K562 (cell line): ENCODE data around the gene CLDN11. TPM values are rescaled to one million over a fixed set of nuclear protein-coding genes. Genes with fewer than 3 reads are reported as not detected.
A peak's percentile ranks its signal among the peaks of the same experiment; 100 is the strongest.

Experiments
- ATAC-seq: fragments of 200-7000 bp; cut with Tn5 transposase; 3 replicates; pipeline ENCODE4 v1.9.1; 2020; ENCODE audit warnings: moderate library complexity
- BruUV-seq: library from RNA; stranded (reverse); fragments of 400-500 nt; replicated peaks from 2 replicates; lab custom pipeline; 2021; lab: Mats Ljungman, UMichigan
- CTCF ChIA-PET: fragments of 300-600 bp; formaldehyde crosslinking; extraction: SDS; loops from one replicate; lab custom pipeline; 2021; ENCODE audit warnings: low intra/inter-chr PET ratio; lab: Yijun Ruan, JAX
- POLR2A ChIA-PET: fragments of 300-600, 350-650 bp; sonication (Branson Sonifier 250); formaldehyde crosslinking; extraction: SDS; loops from one replicate; lab custom pipeline; 2021; ENCODE audit warnings: antibody characterized with exemption, inconsistent platforms; lab: Yijun Ruan, JAX
- DNase-seq, 4 experiments: peaks; one replicate each; pipeline versions ENCODE4 v3.0.0 to v3.0.0-alpha.2; 2011 to 2018; ENCODE audit warnings: low spot score in 3 of 4, mixed read lengths in 3 of 4; ENCODE audit errors: extremely low read depth in 1 of 4
- FAIRE-seq: peaks from 2 replicates; lab custom pipeline; 2011; peaks lifted over from hg19 to GRCh38; lab: Jason Lieb, UNC
- H2AFZ ChIP-seq: 2 replicates; pipeline ENCODE4 v1.6.0; 2011; ENCODE audit warnings: low read depth, low read length, control low read depth, inconsistent platforms
- H3K27ac ChIP-seq: fragments of 200-600 bp; 3 replicates; pipeline ENCODE4 v1.8.0; 2011; ENCODE audit warnings: low read depth, mild to moderate bottlenecking, control low read depth, inconsistent platforms, low read length, moderate library complexity, mixed read lengths; ENCODE audit errors: extremely low read depth
- H3K27me3 ChIP-seq, 2 experiments: fragments of 300-600 bp in 1 of 2; 2 replicates in 1 of 2; 3 replicates in 1 of 2; pipeline versions ENCODE4 v1.6.0 to v1.8.0; 2011; ENCODE audit warnings: inconsistent platforms in 2 of 2, low read length in 2 of 2, mild to moderate bottlenecking in 1 of 2, mixed read lengths in 1 of 2, moderate library complexity in 1 of 2; ENCODE audit not compliant: control insufficient read depth in 2 of 2, insufficient read depth in 2 of 2
- H3K36me3 ChIP-seq: fragments of 300-600 bp; 3 replicates; pipeline ENCODE4 v1.8.0; 2011; ENCODE audit warnings: mild to moderate bottlenecking, low read length, inconsistent platforms; ENCODE audit not compliant: control insufficient read depth, insufficient read depth
- H3K4me1 ChIP-seq, 2 experiments: fragments of 200-600 bp in 1 of 2; replicated peaks in 1 of 2; 2 replicates in 1 of 2; 3 replicates in 1 of 2; pipeline versions ENCODE4 v1.5.1 to v1.8.0; 2011; ENCODE audit warnings: inconsistent platforms in 2 of 2, low read length in 2 of 2, mild to moderate bottlenecking in 1 of 2, mixed read lengths in 1 of 2, moderate library complexity in 1 of 2; ENCODE audit not compliant: control insufficient read depth in 2 of 2, insufficient read depth in 2 of 2
- H3K4me2 ChIP-seq: 2 replicates; pipeline ENCODE4 v1.6.1; 2011; ENCODE audit warnings: low read length, control low read depth, inconsistent platforms, mixed read lengths; ENCODE audit not compliant: insufficient read depth
- H3K4me3 ChIP-seq: fragments of 200-600 bp; sonication (generic), shearing (Covaris generic); 2 replicates; pipeline ENCODE4 v1.5.1; 2016; ENCODE audit warnings: control low read depth, inconsistent platforms
- H3K79me2 ChIP-seq: fragments of 200-600 bp; 3 replicates; pipeline ENCODE4 v1.8.0; 2011; ENCODE audit warnings: low read length, inconsistent platforms; ENCODE audit not compliant: control insufficient read depth, insufficient read depth
- H3K9ac ChIP-seq, 2 experiments: 2 replicates each; pipeline versions ENCODE4 v1.6.0 to v1.6.1; 2011; ENCODE audit warnings: low read depth in 2 of 2, low read length in 2 of 2, control low read depth in 1 of 2, inconsistent platforms in 1 of 2, mild to moderate bottlenecking in 1 of 2, mixed read lengths in 1 of 2; ENCODE audit not compliant: insufficient read depth in 1 of 2
- H3K9me1 ChIP-seq: one replicate; pipeline ENCODE4 v1.6.0; 2011; ENCODE audit warnings: inconsistent platforms, mild to moderate bottlenecking, low read length, moderate library complexity; ENCODE audit not compliant: control insufficient read depth, insufficient read depth
- H3K9me3 ChIP-seq: replicated peaks from 2 replicates; pipeline ENCODE4 v1.5.1; 2011; ENCODE audit warnings: low read depth, low read length, inconsistent platforms; ENCODE audit not compliant: control insufficient read depth, insufficient read depth
- H4K20me1 ChIP-seq: replicated peaks from 2 replicates; pipeline ENCODE4 v1.6.1; 2011; ENCODE audit warnings: low read length, inconsistent platforms, mixed read lengths; ENCODE audit not compliant: control insufficient read depth, insufficient read depth
- CBFA2T2 ChIP-seq: fragments of 450-650 bp; conservative IDR thresholded peaks from 2 replicates; pipeline ENCODE4 v1.6.1; 2017; ENCODE audit warnings: mild to moderate bottlenecking
- HDGF ChIP-seq: fragments of 450-650 bp; IDR thresholded peaks from 2 replicates; pipeline ENCODE4 v1.6.1; 2016
- MEIS2 ChIP-seq: fragments of 450-650 bp; IDR thresholded peaks from 2 replicates; pipeline ENCODE4 v1.6.1; 2014; ENCODE audit warnings: mild to moderate bottlenecking; ENCODE audit not compliant: partially characterized antibody
- SETDB1 ChIP-seq: IDR thresholded peaks from one replicate; pipeline ENCODE4 v1.6.1; 2012; ENCODE audit warnings: low read length, control low read depth, inconsistent platforms
- TCF7L2 ChIP-seq: fragments of 150-350 bp; IDR thresholded peaks from 2 replicates; pipeline ENCODE4 v1.6.1; 2016; ENCODE audit warnings: low read depth, mild to moderate bottlenecking, low read length, moderate library complexity
- WGBS: fragments of 100-300 bp; shearing (Covaris generic); methylation state at CpG from one replicate; pipeline ENCODE4 v1.1.6; 2016; ENCODE audit warnings: low coverage, mixed read lengths; ENCODE audit not compliant: insufficient coverage; ENCODE audit errors: missing lambda C conversion rate; 5-methylcytosine and 5-hydroxymethylcytosine counted together
- in situ Hi-C: fragments of 300-500 bp; cut with MboI; formaldehyde crosslinking; loops from 4 replicates; pipeline ENCODE4 v1.15.0; 2018; ENCODE audit warnings: inconsistent platforms, mixed read lengths
- intact Hi-C: fragments of 100-400 bp; cut with micrococcal nuclease; formaldehyde crosslinking; loops from 2 replicates; pipeline ENCODE4 v1.14.2; 2022
- polyA plus RNA-seq, 8 experiments: library from polyadenylated mRNA; depleted of rRNA in 4 of 8; stranded (reverse) in 5 of 8; unstranded in 3 of 8; fragments of >200 nt; fragmentation: Nextera tagmentation in 2 of 8; fragmentation: Illumina TruSeq in 1 of 8; extraction: Ambion mirVana in 2 of 8; extraction: Trizol in 1 of 8; gene quantifications; 2 replicates each; pipeline versions ENCODE4 v1.2.1 to v1.2.3, GENCODE V29; 2011 to 2014; ENCODE audit warnings: inconsistent platforms in 1 of 8, missing spikeins in 1 of 8
- total RNA-seq, 7 experiments: library from RNA; depleted of rRNA in 6 of 7; stranded (reverse); fragments of >200 nt in 6 of 7; fragmentation: Illumina TruSeq in 2 of 7; extraction: Trizol in 2 of 7; gene quantifications; 2 replicates each; pipeline versions ENCODE4 v1.2.1 to v1.2.3, GENCODE V29; 2011 to 2021; ENCODE audit warnings: low replicate concordance in 1 of 7

Gene CLDN11
- total and polyA plus RNA-seq, 9 of the 15 experiments (the other 6 are each of a cell fraction or from before 2014, with no cell fraction given) = 0.05 to 0.41 (median 0.18) TPM; not detected in 1

- in situ Hi-C loops = loop anchor here (10.0 kb wide), 1 partner anchor 267 kb away; no protein-coding TSS in a partner anchor
Observed at GRCh38 chr3:170428095-170428494, 9.4 kb downstream of the CLDN11 start.

GRCh38 chr3:170429050-170429449 is 10.4 kb downstream of the CLDN11 start:
- Histone ChIP-seq H3K79me2 (no peaks in the 10 kb centered on the region), H3K27me3 (no peaks in the 10 kb centered on the region; a peak in 1 of 5 replicates), H3K9me3 (no peaks in the 10 kb centered on the region), H2AFZ (0 out of 2 replicates have a peak overlapping the region, but pooled peaks have one; percentile 6), H3K4me1 (peaks cover 5 to 15% of the 10 kb centered on the region in 2 experiments; a peak in 4 of 5 replicates), H4K20me1 (no peaks in the 10 kb centered on the region), H3K36me3 (no peaks in the 10 kb centered on the region), H3K4me2 (no peak overlapping the region), H3K9ac (no peak overlapping the region), H3K4me3 (no peak overlapping the region), H3K27ac (no peak overlapping the region), H3K9me1 (no peaks in the 10 kb centered on the region)
- FAIRE-seq (no peak), ATAC-seq (no peak), DNase-seq (no peak)
- ChIA-PET CTCF (no interaction called here), POLR2A (interaction anchor here (0.6 to 1.8 kb wide), 2 partner anchors 9 to 282 kb away, joined by 5 read pairs; no protein-coding TSS in a partner anchor)
- intact Hi-C loops = loop anchor here (5.0 kb wide), 1 partner anchor 68 kb away; no protein-coding TSS in a partner anchor
- no TSS peak for BruUV-seq
- WGBS = 65% methylated on average over 1 of the region's 1 CpG
- no peak for TF ChIP-seq CBFA2T2
- TF ChIP-seq HDGF = no peak
- TF ChIP-seq SETDB1 = no peak
- TF ChIP-seq, all 486 proteins: peak for 0
- in situ Hi-C loops = loop anchor here (10.0 kb wide), 1 partner anchor 266 kb away; no protein-coding TSS in a partner anchor

More at GRCh38 chr3:170428095-170428494, 9.4 kb downstream of the CLDN11 start:
- Histone ChIP-seq H3K27me3 (no peaks in the 10 kb centered on the region; a peak in 1 of 5 replicates), H3K9me1 (no peaks in the 10 kb centered on the region), H3K4me3 (no peak overlapping the region), H3K9ac (no peak overlapping the region), H3K9me3 (no peaks in the 10 kb centered on the region), H3K27ac (no peak overlapping the region), H3K4me2 (no peak overlapping the region), H3K4me1 (peaks cover 6 to 15% of the 10 kb centered on the region in 2 experiments; a peak in 4 of 5 replicates), H4K20me1 (no peaks in the 10 kb centered on the region), H2AFZ (no peak overlapping the region), H3K36me3 (no peaks in the 10 kb centered on the region), H3K79me2 (no peaks in the 10 kb centered on the region)
- no peak for ATAC-seq
- no TSS peak for BruUV-seq
- no peak for TF ChIP-seq TCF7L2
- peak; percentile 12 for TF ChIP-seq MEIS2
- intact Hi-C loops = loop anchor here (5.0 kb wide), 1 partner anchor 69 kb away; no protein-coding TSS in a partner anchor
- no peak for DNase-seq
- ChIA-PET CTCF (no interaction called here), POLR2A (interaction anchor here (1.8 kb wide), 1 partner anchor 10 kb away, joined by 5 read pairs; no protein-coding TSS in a partner anchor)
- 17% methylated on average over 2 of the region's 2 CpGs for WGBS
- FAIRE-seq = peak; percentile 54
